Measurements from ENCODE around the gene SLITRK3.

SLITRK3 gene

GRCh38 chr3:165212580-165212979 is 16.4 kb upstream of the SLITRK3 start:
- Histone ChIP-seq H3K27me3 (ENCODE audit: insufficient read depth, low read depth, severe bottlenecking) (no peaks in the 10 kb centered on the region), H3K4me3 (ENCODE audit: low read depth, low read length) (no peak overlapping the region), H3K36me3 (no peaks in the 10 kb centered on the region), H3K9me3 (ENCODE audit: severe bottlenecking) (no peaks in the 10 kb centered on the region), H3K27ac (no peak overlapping the region)
- no peak for DNase-seq
- TF ChIP-seq, protein P1, sequence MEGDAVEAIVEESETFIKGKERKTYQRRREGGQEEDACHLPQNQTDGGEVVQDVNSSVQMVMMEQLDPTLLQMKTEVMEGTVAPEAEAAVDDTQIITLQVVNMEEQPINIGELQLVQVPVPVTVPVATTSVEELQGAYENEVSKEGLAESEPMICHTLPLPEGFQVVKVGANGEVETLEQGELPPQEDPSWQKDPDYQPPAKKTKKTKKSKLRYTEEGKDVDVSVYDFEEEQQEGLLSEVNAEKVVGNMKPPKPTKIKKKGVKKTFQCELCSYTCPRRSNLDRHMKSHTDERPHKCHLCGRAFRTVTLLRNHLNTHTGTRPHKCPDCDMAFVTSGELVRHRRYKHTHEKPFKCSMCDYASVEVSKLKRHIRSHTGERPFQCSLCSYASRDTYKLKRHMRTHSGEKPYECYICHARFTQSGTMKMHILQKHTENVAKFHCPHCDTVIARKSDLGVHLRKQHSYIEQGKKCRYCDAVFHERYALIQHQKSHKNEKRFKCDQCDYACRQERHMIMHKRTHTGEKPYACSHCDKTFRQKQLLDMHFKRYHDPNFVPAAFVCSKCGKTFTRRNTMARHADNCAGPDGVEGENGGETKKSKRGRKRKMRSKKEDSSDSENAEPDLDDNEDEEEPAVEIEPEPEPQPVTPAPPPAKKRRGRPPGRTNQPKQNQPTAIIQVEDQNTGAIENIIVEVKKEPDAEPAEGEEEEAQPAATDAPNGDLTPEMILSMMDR (IDR thresholded peaks at IDR 0.05; ENCODE audit: low read depth, low read length): no peak

GRCh38 chr3:165211721-165212120 is 15.5 kb upstream of the SLITRK3 start:
- no peak overlapping the region for H3K27ac ChIP-seq
- H3K36me3 ChIP-seq: no peaks in the 10 kb centered on the region
- no peak overlapping the region for H3K4me3 ChIP-seq (ENCODE audit: low read depth, low read length)
- DNase-seq: no peak
- no peaks in the 10 kb centered on the region for H3K27me3 ChIP-seq (ENCODE audit: insufficient read depth, low read depth, severe bottlenecking)
- H3K9me3 ChIP-seq (ENCODE audit: severe bottlenecking): no peaks in the 10 kb centered on the region
- TF ChIP-seq, protein P1 (IDR thresholded peaks at IDR 0.05; ENCODE audit: low read depth, low read length): no peak

DNA sequence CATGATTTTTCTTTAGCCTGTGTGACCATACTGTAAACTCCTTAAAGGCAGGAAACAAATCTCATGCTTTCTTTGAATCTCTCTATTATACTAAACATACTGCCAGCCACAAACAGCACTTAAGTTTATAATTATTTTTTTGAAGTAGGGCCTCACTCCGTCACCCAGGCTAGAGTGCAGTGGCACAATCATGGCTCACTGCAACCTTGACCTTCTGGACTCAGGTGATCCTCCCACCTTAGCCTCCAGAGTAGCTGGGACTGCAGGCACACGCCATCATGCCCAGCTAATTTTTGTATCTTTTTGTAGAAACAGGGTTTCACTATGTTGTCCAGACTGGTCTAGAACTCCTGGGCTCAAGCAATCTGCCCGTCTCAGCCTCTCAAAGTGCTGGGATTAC is 14.5 kb upstream of the SLITRK3 start:
- TF ChIP-seq, protein P1 (IDR thresholded peaks at IDR 0.05; ENCODE audit: low read depth, low read length): no peak
- Histone ChIP-seq H3K27ac (no peak overlapping the region), H3K27me3 (ENCODE audit: insufficient read depth, low read depth, severe bottlenecking) (no peaks in the 10 kb centered on the region), H3K4me3 (ENCODE audit: low read depth, low read length) (no peak overlapping the region), H3K36me3 (no peaks in the 10 kb centered on the region), H3K9me3 (ENCODE audit: severe bottlenecking) (no peaks in the 10 kb centered on the region)
- DNase-seq: no peak

DNA sequence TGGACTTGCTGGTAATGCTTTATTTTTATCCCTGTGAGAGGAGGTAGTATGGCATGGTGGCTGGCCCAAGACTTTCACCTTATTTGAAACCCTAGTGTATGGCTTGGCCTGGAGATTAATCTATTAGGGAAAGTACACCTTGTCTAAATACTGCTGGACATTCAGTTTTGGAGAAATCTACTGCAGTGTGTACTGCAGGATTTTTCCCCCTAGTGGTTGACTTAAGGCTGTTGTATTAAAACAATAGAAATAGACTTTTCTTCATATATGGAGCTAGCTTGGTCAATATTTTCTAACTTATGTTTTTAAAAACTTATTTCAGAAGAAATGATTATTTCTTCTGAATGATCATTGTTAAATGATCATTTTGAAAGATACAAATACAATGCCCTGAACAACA is 13.9 kb upstream of the SLITRK3 start:
- TF ChIP-seq, protein P1 (IDR thresholded peaks at IDR 0.05; ENCODE audit: low read depth, low read length): peak; percentile 10; the same call in 1 of the 2 replicates
- Histone ChIP-seq H3K9me3 (ENCODE audit: severe bottlenecking) (no peaks in the 10 kb centered on the region), H3K27me3 (ENCODE audit: insufficient read depth, low read depth, severe bottlenecking) (no peaks in the 10 kb centered on the region), H3K27ac (no peak overlapping the region), H3K36me3 (no peaks in the 10 kb centered on the region), H3K4me3 (ENCODE audit: low read depth, low read length) (no peak overlapping the region)
- DNase-seq: no peak

DNA sequence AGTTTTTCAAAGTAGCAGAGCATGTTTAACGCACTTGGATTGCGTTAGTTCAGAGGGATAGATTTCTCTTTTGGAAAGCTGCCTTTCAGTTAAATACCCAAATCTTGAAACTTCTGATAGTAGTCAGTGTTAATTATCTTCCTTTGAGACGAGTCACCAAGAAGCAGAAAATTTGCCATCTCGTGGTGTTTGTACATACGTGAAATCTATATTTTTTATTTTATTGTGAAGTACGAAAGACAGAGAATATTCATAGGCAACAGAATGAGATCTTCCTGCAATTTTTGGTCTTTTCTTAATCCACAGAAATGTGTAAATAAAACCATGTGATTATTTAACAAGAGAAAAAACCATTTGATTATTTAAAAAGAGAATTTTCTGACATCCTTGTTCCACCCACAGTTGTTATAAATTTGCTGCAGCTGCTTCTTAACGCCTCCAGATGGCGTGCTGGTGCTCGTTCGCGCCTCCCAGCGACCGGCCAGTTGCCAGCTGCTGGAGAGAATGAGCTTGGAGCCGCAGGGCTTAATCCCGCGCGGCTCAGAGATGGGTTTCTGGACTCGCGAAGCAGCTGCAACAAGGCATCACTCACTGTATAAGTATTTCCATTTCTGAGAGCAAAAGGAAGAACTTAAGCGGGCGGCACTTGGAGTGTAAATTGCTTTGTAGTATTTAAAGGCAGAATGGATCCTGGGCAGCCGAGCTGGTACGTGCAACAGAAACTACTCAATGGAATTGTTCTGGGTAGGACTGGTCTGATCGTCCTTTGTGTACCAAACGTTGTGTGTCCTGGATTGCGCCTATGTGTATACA is 10.5 kb upstream of the SLITRK3 start:
- Histone ChIP-seq H3K27me3 (ENCODE audit: insufficient read depth, low read depth, severe bottlenecking) (no peaks in the 10 kb centered on the region), H3K27ac (no peak overlapping the region), H3K36me3 (no peaks in the 10 kb centered on the region), H3K9me3 (ENCODE audit: severe bottlenecking) (no peaks in the 10 kb centered on the region), H3K4me3 (ENCODE audit: low read depth, low read length) (no peak overlapping the region)
- peak; percentile 81 for DNase-seq
- TF ChIP-seq, protein P1 (IDR thresholded peaks at IDR 0.05; ENCODE audit: low read depth, low read length): peak; percentile 84

- Histone ChIP-seq H3K9me3 (ENCODE audit: severe bottlenecking) (no peaks in the 10 kb centered on the region), H3K4me3 (ENCODE audit: low read depth, low read length) (no peak overlapping the region), H3K36me3 (no peaks in the 10 kb centered on the region), H3K27ac (no peak overlapping the region), H3K27me3 (ENCODE audit: insufficient read depth, low read depth, severe bottlenecking) (no peaks in the 10 kb centered on the region)
- TF ChIP-seq, protein P1 (IDR thresholded peaks at IDR 0.05; ENCODE audit: low read depth, low read length): no peak
- no peak for DNase-seq
Measured at GRCh38 chr3:165204445-165204844, 8.3 kb upstream of the SLITRK3 start.
